Liver (tissue), 9 donors: ENCODE data around the gene PAIP2. TPM values are rescaled to one million over a fixed set of nuclear protein-coding genes. Genes with fewer than 3 reads are reported as not detected.

ENCODE experiments used
- DNase-seq: peaks from one replicate; pipeline ENCODE4 v3.0.0-alpha.2; 2017; ENCODE audit warnings: low spot score
- H3K27ac ChIP-seq, 2 donors: one replicate each; pipeline ENCODE4 v1.7.0; 2013; ENCODE audit warnings: inconsistent platforms in 2 of 2, low read length in 2 of 2, control low read depth in 1 of 2, low read depth in 1 of 2, mild to moderate bottlenecking in 1 of 2
- H3K27me3 ChIP-seq, 4 donors: one replicate each; pipeline versions ENCODE4 v1.6.1 to v1.7.0; 2013; ENCODE audit warnings: low read length in 3 of 4, inconsistent platforms in 1 of 4, mild to moderate bottlenecking in 1 of 4, moderate library complexity in 1 of 4; ENCODE audit not compliant: control insufficient read depth in 4 of 4, insufficient read depth in 4 of 4
- H3K36me3 ChIP-seq, 4 donors: one replicate each; pipeline versions ENCODE4 v1.6.1 to v1.7.0; 2013; ENCODE audit warnings: low read length in 3 of 4, mild to moderate bottlenecking in 3 of 4, low read depth in 1 of 4, moderate library complexity in 1 of 4; ENCODE audit not compliant: control insufficient read depth in 4 of 4, insufficient read depth in 3 of 4
- H3K4me1 ChIP-seq, 4 donors: one replicate each; pipeline versions ENCODE4 v1.6.1 to v1.7.0; 2013; ENCODE audit warnings: low read length in 3 of 4, mild to moderate bottlenecking in 3 of 4, moderate library complexity in 1 of 4; ENCODE audit not compliant: control insufficient read depth in 4 of 4, insufficient read depth in 4 of 4
- H3K4me3 ChIP-seq, 3 donors: one replicate each; pipeline versions ENCODE4 v1.6.1 to v1.7.0; 2013; ENCODE audit warnings: low read length in 3 of 3, control low read depth in 1 of 3, low read depth in 1 of 3, mild to moderate bottlenecking in 1 of 3
- H3K9ac ChIP-seq, 2 donors: one replicate each; pipeline ENCODE4 v1.7.0; 2013; ENCODE audit warnings: low read length in 2 of 2, mild to moderate bottlenecking in 2 of 2, moderate library complexity in 2 of 2, control low read depth in 1 of 2, low read depth in 1 of 2
- H3K9me3 ChIP-seq, 4 donors: one replicate each; pipeline versions ENCODE4 v1.6.1 to v1.7.0; 2013; ENCODE audit warnings: low read length in 3 of 4; ENCODE audit not compliant: control insufficient read depth in 4 of 4
- ATF3 ChIP-seq: IDR thresholded peaks from 2 replicates; pipeline ENCODE4 v1.6.1; 2016; ENCODE audit warnings: antibody characterized with exemption
- EGR1 ChIP-seq, 2 donors: IDR thresholded peaks; 2 replicates each; pipeline ENCODE4 v1.6.1; 2016 to 2018; ENCODE audit warnings: antibody characterized with exemption in 2 of 2, low read depth in 2 of 2
- FOXA1 ChIP-seq: IDR thresholded peaks from 2 replicates; pipeline ENCODE4 v1.6.1; 2016; ENCODE audit warnings: antibody characterized with exemption
- FOXA2 ChIP-seq: IDR thresholded peaks from 2 replicates; pipeline ENCODE4 v1.6.1; 2016; ENCODE audit warnings: antibody characterized with exemption
- GABPA ChIP-seq, 2 donors: IDR thresholded peaks in 1 of 2; conservative IDR thresholded peaks in 1 of 2; 2 replicates each; pipeline ENCODE4 v1.6.1; 2016; ENCODE audit warnings: antibody characterized with exemption in 2 of 2, mild to moderate bottlenecking in 1 of 2, moderate library complexity in 1 of 2
- HNF4A ChIP-seq, 2 donors: conservative IDR thresholded peaks; 2 replicates each; pipeline ENCODE4 v1.6.1; 2016; ENCODE audit warnings: antibody characterized with exemption in 2 of 2, mild to moderate bottlenecking in 2 of 2
- HNF4G ChIP-seq: IDR thresholded peaks from 2 replicates; pipeline ENCODE4 v1.6.1; 2016; ENCODE audit warnings: antibody characterized with exemption
- NR2F2 ChIP-seq: IDR thresholded peaks from 2 replicates; pipeline ENCODE4 v1.6.1; 2016; ENCODE audit warnings: antibody characterized with exemption
- RAD21 ChIP-seq, 2 donors: IDR thresholded peaks; 2 replicates each; pipeline ENCODE4 v1.6.1; 2016; ENCODE audit warnings: antibody characterized with exemption in 2 of 2, mild to moderate bottlenecking in 2 of 2
- REST ChIP-seq: IDR thresholded peaks from 2 replicates; pipeline ENCODE4 v1.6.1; 2016; ENCODE audit warnings: antibody characterized with exemption, mild to moderate bottlenecking
- SP1 ChIP-seq: IDR thresholded peaks from 2 replicates; pipeline ENCODE4 v1.6.1; 2018; ENCODE audit warnings: antibody characterized with exemption, mild to moderate bottlenecking
- TAF1 ChIP-seq: conservative IDR thresholded peaks from 2 replicates; pipeline ENCODE4 v1.6.1; 2016; ENCODE audit warnings: antibody characterized with exemption, mild to moderate bottlenecking
- YY1 ChIP-seq: IDR thresholded peaks from 2 replicates; pipeline ENCODE4 v1.6.1; 2016; ENCODE audit warnings: antibody characterized with exemption, mild to moderate bottlenecking
- WGBS: extraction: QIAGEN DNeasy Blood & Tissue Kit; methylation state at CpG from one replicate; pipeline ENCODE4 v1.1.7; 2013; 5-methylcytosine and 5-hydroxymethylcytosine counted together
- polyA plus RNA-seq, 2 donors: library from polyadenylated mRNA; stranded (reverse) in 1 of 2; unstranded in 1 of 2; fragments of 200-250 nt in 1 of 2; fragments of >200 nt in 1 of 2; fragmentation: Nextera tagmentation in 1 of 2; extraction: Ambion mirVana in 1 of 2; gene quantifications; one replicate each; pipeline versions ENCODE4 v1.2.1 to v1.2.3, GENCODE V29; 2013 to 2015
- total RNA-seq, 2 donors: library from RNA; depleted of rRNA; stranded (reverse); fragments of >200 nt; gene quantifications; one replicate each; pipeline ENCODE4 v1.2.3, GENCODE V29; 2014
- donor health status: healthy.
- donor health status: healthy.
- donor health status: healthy.
- donor health status: healthy.
- donor health status: healthy.

Gene PAIP2
- total and polyA plus RNA-seq, 4 donors: 41.5 to 63.2 (median 45.1) TPM

GRCh38 chr5:139315056-139315615, 26.5 kb upstream of the PAIP2 start:
- Histone ChIP-seq H3K4me3 (no peak overlapping the region), H3K36me3 (peaks cover 12 to 35% (median 27%) of the 10 kb centered on the region in 4 donors), H3K9me3 (no peaks in the 10 kb centered on the region), H3K27ac (no peak overlapping the region), H3K9ac (no peak overlapping the region), H3K27me3 (no peaks in the 10 kb centered on the region), H3K4me1 (peaks cover 0 to 16% (median 4%) of the 10 kb centered on the region in 4 donors)
- 81% methylated on average over 3 of the region's 3 CpGs for WGBS
- TF ChIP-seq ATF3 (no peak), RAD21 (IDR thresholded peaks at IDR 0.05) (no peak), YY1 (no peak)
- DNase-seq: no peak

GRCh38 chr5:139335811-139336210, 5.8 kb upstream of the PAIP2 start:
- TF ChIP-seq FOXA2 (no peak), HNF4A (conservative IDR thresholded peaks at IDR 0.05) (no peak), SP1 (no peak), YY1 (no peak), TAF1 (no peak), HNF4G (no peak), REST (no peak), ATF3 (no peak)
- H3K4me3 ChIP-seq: no peak overlapping the region
- 79% methylated on average over 6 of the region's 6 CpGs for WGBS
- peaks cover 0 to 15% (median 4%) of the 10 kb centered on the region in 4 donors for H3K36me3 ChIP-seq
- no peak overlapping the region for H3K27ac ChIP-seq
- H3K9ac ChIP-seq: no peak overlapping the region
- no peaks in the 10 kb centered on the region for H3K9me3 ChIP-seq
- no peak for DNase-seq
- H3K4me1 ChIP-seq: no peaks in the 10 kb centered on the region
- H3K27me3 ChIP-seq: no peaks in the 10 kb centered on the region

GRCh38 chr5:139340051-139340450, 1.6 kb upstream of the PAIP2 start:
- DNase-seq: no peak
- 98% methylated on average over 2 of the region's 2 CpGs for WGBS
- TF ChIP-seq GABPA (IDR thresholded peaks at IDR 0.05 in 1 of 2, conservative IDR thresholded peaks at IDR 0.05 in 1 of 2) (no peak), EGR1 (IDR thresholded peaks at IDR 0.05; ENCODE audit: low read depth in 2 of 2) (no peak), NR2F2 (no peak), ATF3 (no peak), TAF1 (no peak), FOXA1 (no peak)
- no peaks in the 10 kb centered on the region for H3K36me3 ChIP-seq
- no peaks in the 10 kb centered on the region for H3K9me3 ChIP-seq
- no peak overlapping the region for H3K9ac ChIP-seq
- H3K27ac ChIP-seq: no peak overlapping the region
- H3K4me1 ChIP-seq: peaks cover 0 to 20% (median 13%) of the 10 kb centered on the region in 4 donors
- H3K4me3 ChIP-seq: no peak overlapping the region
- H3K27me3 ChIP-seq: no peaks in the 10 kb centered on the region
